Endothelial cell of hepatic sinusoid (primary cell): ENCODE results near the gene PRELID3B.

Experiments
- in situ Hi-C: cut with HindIII; loops from 2 replicates; pipeline ENCODE4 v1.10.0; 2017; ENCODE audit warnings: low sequenced_read_pairs

PRELID3B gene

DNA sequence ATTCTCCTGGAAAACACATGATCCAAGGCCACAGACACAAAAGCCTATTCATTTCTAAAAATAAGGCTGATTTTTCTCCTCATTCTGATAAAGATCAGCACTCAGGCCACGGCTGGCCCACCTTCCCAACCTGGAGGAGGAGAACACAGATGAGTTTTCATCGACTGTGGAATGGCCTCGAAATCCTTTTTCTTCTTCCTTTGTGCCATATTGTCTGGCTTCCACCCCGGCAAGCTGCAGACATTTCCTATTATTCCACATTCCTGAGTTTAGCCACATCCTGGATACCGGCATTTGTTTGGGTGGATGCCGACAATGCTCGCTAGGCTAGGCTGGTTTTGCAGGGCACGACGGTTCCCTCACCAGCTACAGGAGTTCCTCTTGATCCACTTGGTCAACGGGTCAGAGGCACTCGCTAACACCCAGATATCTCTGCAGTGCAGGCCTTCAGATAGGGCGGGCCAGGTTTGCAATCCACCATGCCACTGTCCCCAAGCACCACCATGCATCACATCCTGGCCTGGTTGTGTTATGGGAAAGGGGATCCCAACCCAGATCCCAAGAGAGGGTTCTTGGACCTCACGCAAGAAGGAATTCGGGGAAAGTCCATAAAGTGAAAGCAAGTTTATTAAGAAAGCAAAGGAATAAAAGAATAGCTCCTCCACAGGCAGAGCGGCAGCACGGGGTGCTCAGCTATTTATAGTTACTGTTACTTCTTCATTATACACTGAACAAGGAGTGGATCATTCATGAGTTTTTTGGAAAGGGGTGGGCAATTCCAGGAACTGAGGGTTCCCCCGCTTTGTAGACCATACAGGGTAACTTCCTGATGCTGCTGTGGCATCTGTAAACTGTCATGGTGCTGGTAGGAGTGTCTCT is 31.4 kb downstream of the PRELID3B start:
- in situ Hi-C loops: no loop called here

- in situ Hi-C loops: no loop called here
These were observed 32.1 kb downstream of the PRELID3B start for GRCh38 chr20:59010321-59010994.

- in situ Hi-C loops: loop anchor here (5.0 kb wide), 1 partner anchor 37 kb away; no protein-coding TSS in a partner anchor
These were observed 33.8 kb downstream of the PRELID3B start for GRCh38 chr20:59008715-59009336.

GRCh38 chr20:59007665-59008511 is 34.7 kb downstream of the PRELID3B start:
- in situ Hi-C loops: loop anchor here (5.0 kb wide), 1 partner anchor 36 kb away; no protein-coding TSS in a partner anchor

DNA sequence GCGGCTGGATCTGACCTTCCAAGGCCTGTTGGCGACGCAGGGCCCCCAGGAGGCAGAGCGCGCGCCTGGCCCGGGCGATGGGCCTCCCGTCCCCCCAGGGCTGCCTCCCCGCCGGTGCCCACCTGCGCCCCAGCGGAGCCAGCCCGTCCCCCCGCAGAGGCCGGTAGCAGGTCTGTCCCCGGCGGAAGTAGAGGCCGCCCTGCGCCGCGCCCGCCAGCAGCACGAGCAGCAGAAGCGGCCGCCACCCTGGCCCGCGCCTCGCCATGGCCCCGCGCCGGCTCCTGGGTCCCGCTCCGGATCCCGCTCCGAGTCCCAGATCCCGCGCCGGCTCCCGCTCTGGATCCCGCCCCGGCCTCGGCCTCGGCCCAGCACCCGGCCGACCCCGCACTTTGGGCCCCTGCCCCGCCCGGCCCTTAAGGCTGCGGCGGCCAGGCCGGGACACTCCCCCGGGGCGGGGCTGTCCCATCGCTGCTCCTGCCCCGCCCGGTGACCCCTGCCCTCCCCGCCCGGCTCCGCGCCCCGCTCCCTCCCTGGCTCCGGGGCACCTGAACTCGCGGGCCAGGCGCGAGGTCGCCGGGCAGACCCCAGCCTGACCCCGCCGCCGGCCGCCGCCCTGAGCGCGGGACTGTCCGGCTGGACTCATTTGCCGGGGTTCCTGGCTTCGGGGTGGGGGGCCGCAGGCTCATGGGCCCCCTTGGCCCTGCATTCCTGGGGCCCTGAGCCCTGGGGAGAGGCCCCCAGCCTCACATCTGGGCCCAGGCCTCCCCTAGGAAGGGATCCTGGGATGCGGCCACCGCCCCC is 35.5 kb downstream of the PRELID3B start, which contains the start of gene CTSZ:
CTSZ (minus strand) TSS at position 391 of the 801 bp plus-strand sequence; CDS start at position 265, 126 bp downstream.
- in situ Hi-C loops: loop anchor here (5.0 kb wide), 1 partner anchor 35 kb away; no protein-coding TSS in a partner anchor

GRCh38 chr20:59006167-59006863 is 36.3 kb downstream of the PRELID3B start:
- in situ Hi-C loops: loop anchor here (5.0 kb wide), 1 partner anchor 34 kb away; no protein-coding TSS in a partner anchor

GRCh38 chr20:59005523-59006166 is 36.9 kb downstream of the PRELID3B start:
- in situ Hi-C loops: loop anchor here (5.0 kb wide), 1 partner anchor 33 kb away; no protein-coding TSS in a partner anchor

- in situ Hi-C loops: loop anchor here (5.0 kb wide), 1 partner anchor 33 kb away; no protein-coding TSS in a partner anchor
These were observed 37.6 kb downstream of the PRELID3B start for GRCh38 chr20:59004763-59005522.

- in situ Hi-C loops: no loop called here
These were observed 38.2 kb downstream of the PRELID3B start for GRCh38 chr20:59004493-59004762.

DNA sequence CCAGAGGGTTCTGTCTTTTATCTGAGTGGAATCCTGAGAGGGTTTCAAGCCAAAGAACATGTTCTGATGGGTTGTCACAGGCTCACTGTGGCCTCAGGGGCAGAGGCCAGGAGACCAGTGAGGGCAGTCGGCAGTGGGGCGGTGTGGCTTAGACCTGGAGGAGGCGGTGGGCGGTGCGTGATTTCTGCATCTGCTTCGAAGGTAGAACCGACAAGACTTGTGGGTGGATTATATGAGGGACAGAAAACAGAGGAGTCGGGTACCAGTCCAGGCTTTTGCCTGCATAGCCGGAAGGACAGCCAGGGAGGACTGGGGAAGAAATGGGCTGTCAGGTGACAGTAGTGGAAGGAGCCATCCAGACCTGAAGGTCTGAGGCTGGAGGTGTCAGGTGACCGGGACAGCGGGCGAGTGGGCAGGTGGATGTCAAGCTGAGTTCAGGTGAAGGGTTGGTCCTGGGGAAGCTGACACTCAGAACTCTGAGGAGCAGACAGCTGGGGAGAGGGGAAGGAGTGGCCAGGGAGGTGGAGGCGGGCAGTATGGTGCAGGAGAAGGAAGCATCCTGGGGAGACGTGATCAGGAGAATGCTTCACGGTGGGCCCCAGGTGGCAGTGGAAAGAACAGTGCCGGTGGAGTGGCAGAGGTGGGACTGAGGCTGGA is 38.6 kb downstream of the PRELID3B start:
- in situ Hi-C loops: no loop called here

DNA sequence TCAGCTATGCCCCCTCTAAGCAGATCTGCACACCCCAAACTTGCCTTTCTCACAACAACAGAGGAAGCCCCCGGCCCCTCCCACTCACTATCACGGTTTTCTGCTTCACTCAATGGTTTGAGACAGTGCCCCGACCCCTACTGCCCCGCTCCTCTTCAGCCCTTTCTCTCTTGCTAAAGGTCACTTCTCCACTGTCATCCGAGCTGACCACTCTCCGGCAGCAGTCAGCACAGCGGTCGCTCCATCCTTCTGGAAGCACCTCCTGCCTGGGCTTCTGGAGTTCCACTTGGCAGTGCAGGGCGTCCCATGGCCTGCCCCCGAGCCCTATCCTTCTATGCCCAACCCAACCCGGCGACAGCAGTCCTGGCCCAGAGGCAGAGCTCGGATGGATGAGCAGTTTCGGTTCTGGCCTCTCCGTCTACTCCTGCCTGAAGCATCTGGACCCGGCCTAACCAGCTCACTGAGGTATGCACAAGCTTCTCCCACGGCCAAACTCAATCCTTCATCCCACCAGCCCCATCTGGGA is 39.6 kb downstream of the PRELID3B start:
- in situ Hi-C loops: no loop called here

DNA sequence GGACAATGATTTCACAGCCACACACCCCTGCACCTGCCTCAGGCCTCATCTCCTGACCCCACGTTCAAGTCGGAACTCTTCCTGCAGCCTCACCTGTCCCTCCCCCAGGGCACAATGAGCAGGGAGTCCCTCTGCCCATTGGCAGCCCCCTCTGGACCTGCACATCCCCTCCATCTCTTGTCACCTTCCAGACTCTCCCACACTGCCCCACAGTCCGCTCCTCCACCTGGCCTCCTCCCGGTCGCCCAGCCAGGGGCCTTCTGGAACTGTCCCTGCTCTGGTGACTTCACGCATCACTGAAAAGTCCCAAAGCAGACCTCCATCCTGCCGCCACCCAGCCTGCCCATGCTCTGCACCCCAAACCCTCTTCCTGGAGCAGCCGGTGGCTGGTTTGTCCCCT is 40.2 kb downstream of the PRELID3B start:
- in situ Hi-C loops: no loop called here

DNA sequence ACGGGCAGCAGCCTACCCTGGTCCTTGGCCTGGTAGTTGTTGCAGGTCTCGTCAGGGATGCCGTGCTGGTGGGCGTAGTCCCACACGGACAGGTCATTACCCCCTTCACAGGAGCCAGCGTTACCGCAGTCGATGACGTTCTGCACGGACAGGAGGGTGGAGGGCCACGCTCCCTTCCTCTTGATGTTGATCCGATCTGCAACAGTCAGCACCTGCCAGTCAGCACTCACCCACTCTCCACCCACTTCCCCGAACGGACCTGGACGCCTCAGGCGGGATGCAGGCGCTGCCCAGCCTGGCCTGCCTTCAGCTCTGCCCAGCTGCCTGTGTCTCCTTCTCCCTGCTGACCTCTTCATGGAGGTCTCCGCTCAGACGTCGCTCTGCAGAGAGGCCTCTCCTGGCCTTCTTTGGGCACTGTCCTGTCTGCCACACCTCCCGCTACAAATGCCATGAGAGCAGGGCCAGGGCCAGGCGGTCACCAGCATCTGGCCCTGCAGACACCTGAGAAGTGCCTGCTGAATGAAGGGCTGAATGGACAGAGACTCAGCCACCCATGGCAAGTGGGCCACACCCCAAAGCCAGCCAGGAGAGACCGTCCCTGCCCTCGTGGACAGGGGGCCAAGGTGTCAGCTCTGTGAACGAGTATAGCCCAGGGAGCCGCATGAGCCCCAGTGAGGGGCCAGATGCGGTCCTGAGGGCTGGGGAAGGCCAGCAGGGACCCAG is 41.0 kb downstream of the PRELID3B start:
- in situ Hi-C loops: no loop called here

- in situ Hi-C loops: no loop called here
These were observed 41.5 kb downstream of the PRELID3B start for GRCh38 chr20:59001068-59001448.

DNA sequence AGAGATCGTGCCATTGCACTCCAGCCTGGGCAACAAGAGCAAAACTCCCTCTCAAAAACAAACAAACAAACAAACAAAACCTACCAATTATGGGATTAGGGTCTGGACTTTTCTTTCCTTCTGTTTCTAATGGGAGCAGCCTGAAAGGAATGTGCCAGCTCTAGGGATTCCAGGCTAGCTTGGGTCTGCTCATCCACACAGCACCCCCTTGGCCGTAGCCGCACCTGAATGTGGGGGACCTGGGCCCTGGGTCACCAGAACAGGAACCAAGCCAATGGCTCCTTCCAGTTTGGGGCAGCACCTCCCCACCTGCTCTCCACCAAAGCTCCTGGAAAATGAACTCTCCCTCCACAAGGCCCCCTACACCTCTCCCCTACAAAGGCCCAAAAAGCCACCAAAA is 42.3 kb downstream of the PRELID3B start:
- in situ Hi-C loops: no loop called here

DNA sequence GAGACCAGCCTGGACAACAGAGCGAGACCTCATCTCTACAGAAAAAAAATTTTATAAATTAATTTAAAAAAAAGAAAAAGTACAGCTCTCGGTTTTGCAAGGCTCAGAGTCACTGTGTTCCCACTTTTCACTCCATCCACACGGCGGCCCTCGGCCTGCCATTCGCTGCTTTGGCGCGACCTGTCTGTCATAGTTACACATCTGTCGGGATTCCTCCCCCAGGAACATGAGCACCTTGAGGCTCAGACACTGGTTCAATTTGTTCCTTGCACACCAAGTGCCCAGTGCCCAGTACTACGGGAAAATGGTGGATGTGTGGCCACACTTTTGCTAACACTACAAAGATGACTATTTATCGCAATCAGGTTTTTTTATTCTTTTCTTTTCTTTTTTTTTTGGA is 43.9 kb downstream of the PRELID3B start:
- in situ Hi-C loops: no loop called here
